GM12878 (cell line): Measurements from ENCODE around the gene DMXL1. TPM values are rescaled to one million over a fixed set of nuclear protein-coding genes. Genes with fewer than 3 reads are reported as not detected.

ENCODE experiments used
- ATAC-seq: fragments of 200-7000 bp; cut with Tn5 transposase; 3 replicates; pipeline ENCODE4 v1.9.1; 2020; ENCODE audit warnings: mild to moderate bottlenecking, moderate library complexity
- BruUV-seq: library from RNA; stranded (reverse); fragments of 400-500 nt; replicated peaks from 2 replicates; lab custom pipeline; 2021; lab: Mats Ljungman, UMichigan
- CTCF ChIA-PET: fragments of 300-600 bp; sonication (Branson Sonifier 250); formaldehyde crosslinking; extraction: SDS; loops from one replicate; lab custom pipeline; 2021; ENCODE audit warnings: inconsistent platforms; lab: Yijun Ruan, JAX
- POLR2A ChIA-PET: fragments of 350-600 bp; formaldehyde crosslinking; extraction: SDS; loops from one replicate; lab custom pipeline; 2021; ENCODE audit warnings: inconsistent platforms; lab: Charles Lee
- RAD21 ChIA-PET: fragments of 300-600 bp; sonication (Branson Sonifier 250); formaldehyde crosslinking; loops from one replicate; lab custom pipeline; 2023; ENCODE audit warnings: antibody characterized with exemption; ENCODE audit not compliant: unreplicated experiment; lab: Charles Lee
- SMC1A ChIA-PET: fragments of 300-600 bp; sonication (Branson Sonifier 250); formaldehyde crosslinking; loops from one replicate; lab custom pipeline; 2023; ENCODE audit not compliant: unreplicated experiment, uncharacterized antibody; lab: Charles Lee
- DNase-seq: peaks from one replicate; pipeline ENCODE4 v3.0.0-alpha.2; 2011; ENCODE audit warnings: low read depth, low spot score
- FAIRE-seq: peaks from 3 replicates; lab custom pipeline; 2011; peaks lifted over from hg19 to GRCh38; lab: Jason Lieb, UNC
- H2AFZ ChIP-seq: 2 replicates; pipeline ENCODE4 v1.6.0; 2011; ENCODE audit warnings: low read depth, low read length, control low read depth; ENCODE audit not compliant: control insufficient read depth
- H3K27ac ChIP-seq: 2 replicates; pipeline ENCODE4 v1.5.1; 2011; ENCODE audit warnings: control low read depth; ENCODE audit not compliant: control insufficient read depth, insufficient read depth
- H3K27me3 ChIP-seq, 2 experiments: replicated peaks in 1 of 2; 2 replicates each; pipeline versions ENCODE4 v1.6.0 to v1.6.1; 2011; ENCODE audit warnings: low read length in 1 of 2; ENCODE audit not compliant: control insufficient read depth in 2 of 2, insufficient read depth in 2 of 2
- H3K36me3 ChIP-seq, 2 experiments: 2 replicates each; pipeline ENCODE4 v1.5.1; 2011; ENCODE audit warnings: low read length in 1 of 2; ENCODE audit not compliant: control insufficient read depth in 2 of 2, insufficient read depth in 2 of 2
- H3K4me1 ChIP-seq: 2 replicates; pipeline ENCODE4 v1.6.1; 2011; ENCODE audit warnings: mild to moderate bottlenecking, low read length, moderate library complexity, mixed read lengths; ENCODE audit not compliant: control insufficient read depth, insufficient read depth
- H3K4me2 ChIP-seq: 2 replicates; pipeline ENCODE4 v1.6.0; 2011; ENCODE audit warnings: control low read depth; ENCODE audit not compliant: control insufficient read depth, insufficient read depth
- H3K4me3 ChIP-seq: fragments of 200-600 bp; sonication (generic); 2 replicates; pipeline ENCODE4 v1.5.1; 2016
- H3K79me2 ChIP-seq: 2 replicates; pipeline ENCODE4 v1.6.0; 2011; ENCODE audit warnings: low read length; ENCODE audit not compliant: control insufficient read depth, insufficient read depth
- H3K9ac ChIP-seq: 2 replicates; pipeline ENCODE4 v1.8.0; 2011; ENCODE audit warnings: low read length, control low read depth, mixed read lengths; ENCODE audit not compliant: control insufficient read depth, insufficient read depth
- H3K9me3 ChIP-seq: replicated peaks from 3 replicates; pipeline ENCODE4 v1.5.1; 2011; ENCODE audit warnings: mild to moderate bottlenecking, low read length; ENCODE audit not compliant: control insufficient read depth, insufficient read depth
- H4K20me1 ChIP-seq: 2 replicates; pipeline ENCODE4 v1.6.0; 2011; ENCODE audit not compliant: control insufficient read depth, insufficient read depth
- ATF7 ChIP-seq: fragments of 450-650 bp; IDR thresholded peaks from 2 replicates; pipeline ENCODE4 v1.6.1; 2016; ENCODE audit warnings: low read depth, mild to moderate bottlenecking
- BHLHE40 ChIP-seq, 2 experiments: fragments of 450-650 bp in 1 of 2; IDR thresholded peaks; 2 replicates each; pipeline ENCODE4 v1.6.1; 2011 to 2017; ENCODE audit warnings: low read depth in 2 of 2, borderline replicate concordance in 1 of 2, improper control_type of control experiment in 1 of 2, low read length in 1 of 2, mild to moderate bottlenecking in 1 of 2
- HSF1 ChIP-seq: fragments of 150-350 bp; IDR thresholded peaks from 2 replicates; pipeline ENCODE4 v1.6.1; 2014; ENCODE audit warnings: mild to moderate bottlenecking, low read depth, low read length
- POU2F2 ChIP-seq: IDR thresholded peaks from 3 replicates; pipeline ENCODE4 v1.6.1; 2011; ENCODE audit warnings: low read depth, mild to moderate bottlenecking, low read length, borderline replicate concordance
- in situ Hi-C: fragments of 300-500 bp; cut with MboI; formaldehyde crosslinking; loops from 9 replicates; pipeline ENCODE4 v1.14.3; 2018; ENCODE audit warnings: mixed read lengths
- intact Hi-C: fragments of 100-400 bp; cut with micrococcal nuclease; formaldehyde crosslinking; loops from one replicate; pipeline ENCODE4 v1.14.2; 2022; ENCODE audit not compliant: unreplicated experiment
- polyA plus RNA-seq, 11 experiments: library from polyadenylated mRNA; depleted of rRNA in 4 of 11; unstranded in 6 of 11; stranded (reverse) in 5 of 11; fragments of >200 nt; fragmentation: Nextera tagmentation in 4 of 11; fragmentation: Illumina TruSeq in 1 of 11; extraction: Ambion mirVana in 4 of 11; extraction: Trizol in 1 of 11; gene quantifications; 1 replicate in 1 of 11; 2 replicates in 10 of 11; pipeline versions ENCODE4 v1.2.1 to v1.2.3, GENCODE V29; 2011 to 2016; ENCODE audit warnings: inconsistent platforms in 2 of 11, missing spikeins in 2 of 11, low read depth in 1 of 11
- total RNA-seq, 4 experiments: library from RNA; depleted of rRNA in 3 of 4; stranded (reverse); fragments of >200 nt in 3 of 4; fragmentation: Illumina TruSeq in 1 of 4; extraction: Trizol in 1 of 4; gene quantifications; 2 replicates each; pipeline versions ENCODE4 v1.2.1 to v1.2.3, GENCODE V29; 2013 to 2021

DMXL1 gene
- total and polyA plus RNA-seq, 10 of the 15 experiments (the other 5 are each of a cell fraction or from before 2014, with no cell fraction given), result 9.1 to 67.7 (median 34.1) TPM

- DNase-seq, result no peak
- RAD21 ChIA-PET, result interaction anchor here (1.1 kb wide), 2 partner anchors 182 to 208 kb away, joined by 3 to 4 read pairs; no protein-coding TSS in a partner anchor
- no peak for TF ChIP-seq POU2F2
- TF ChIP-seq ATF7, result no peak
- TF ChIP-seq BHLHE40 (IDR thresholded peaks at IDR 0.05; ENCODE audit: borderline replicate concordance in 1 of 2, low read depth in 2 of 2, low read length in 1 of 2), result no peak
- TF ChIP-seq HSF1, result no peak
- in situ Hi-C loops (no loop called here), intact Hi-C loops (no loop called here)
- no peak overlapping the region for H3K4me3 ChIP-seq
- no peak overlapping the region for H3K4me2 ChIP-seq
- H3K4me1 ChIP-seq, result no peaks in the 10 kb centered on the region
- H3K27ac ChIP-seq, result no peak overlapping the region
- H3K9ac ChIP-seq, result no peak overlapping the region
- no peaks in the 10 kb centered on the region for H3K9me3 ChIP-seq
- H3K36me3 ChIP-seq, result 0 out of 4 replicates have a peak, but pooled peaks cover 0 to 8% of the 10 kb centered on the region in 2 experiments
- ATAC-seq, result no peak
- no peaks in the 10 kb centered on the region for H3K79me2 ChIP-seq
- no peak for FAIRE-seq
- POLR2A ChIA-PET, result interaction anchor here (0.9 kb wide), 1 partner anchor 78 kb away, joined by 9 read pairs; no protein-coding TSS in a partner anchor
- CTCF ChIA-PET, result interaction anchor here (1.2 to 1.6 kb wide), 2 partner anchors 9 to 183 kb away, joined by 4 read pairs; no protein-coding TSS in a partner anchor
- no peak overlapping the region for H2AFZ ChIP-seq
- no peaks in the 10 kb centered on the region for H4K20me1 ChIP-seq
- BruUV-seq, result no TSS peak
- SMC1A ChIA-PET, result interaction anchor here (1.0 to 1.1 kb wide), 3 partner anchors 8 to 107 kb away, joined by 3 to 5 read pairs (median 3); no protein-coding TSS in a partner anchor
- no peaks in the 10 kb centered on the region for H3K27me3 ChIP-seq
Observed at GRCh38 chr5:119229950-119230349, 159.1 kb downstream of the DMXL1 start.
